Measurements from ENCODE around the gene MANSC1.

- TF ChIP-seq ZNF777 (tag by site-specific recombination; IDR thresholded peaks at IDR 0.05; ENCODE audit: borderline replicate concordance) (no peak), ZNF433 (tag by site-specific recombination; IDR thresholded peaks at IDR 0.05; ENCODE audit: low read depth) (0 out of 2 replicates have a peak, but pooled peaks have one; percentile 21), CTCF (tag by site-specific recombination; IDR thresholded peaks at IDR 0.05) (no peak), ZNF202 (tag by site-specific recombination; IDR thresholded peaks at IDR 0.05; ENCODE audit: borderline replicate concordance) (peak; percentile 35; the same call in 1 of the 2 replicates), ZNF510 (tag by site-specific recombination; IDR thresholded peaks at IDR 0.05; ENCODE audit: insufficient replicate concordance) (peak; percentile 52), ZSCAN16 (tag by site-specific recombination; IDR thresholded peaks at IDR 0.05) (no peak), ZNF660 (tag by site-specific recombination; IDR thresholded peaks at IDR 0.05) (no peak)
Observed at GRCh38 chr12:12286441-12286840, 63.6 kb downstream of the MANSC1 start.

Measured in HEK293 (cell line).